Astrocyte (in vitro differentiated cells and primary cell): ENCODE results near the gene RAPSN.

Experiments used
- CTCF ChIP-seq: IDR thresholded peaks from 2 replicates; pipeline ENCODE4 v1.5.1; 2011; ENCODE audit warnings: low read depth, mild to moderate bottlenecking, inconsistent platforms, low read length, moderate library complexity; ENCODE audit not compliant: insufficient read depth
- EZH2 ChIP-seq: IDR thresholded peaks from 2 replicates; pipeline ENCODE4 v1.6.1; 2012; ENCODE audit warnings: mild to moderate bottlenecking, low read length, inconsistent platforms; ENCODE audit not compliant: insufficient read depth

GRCh38 chr11:47406896-47407745 lies 41.8 kb downstream of the RAPSN start:
- no peak for TF ChIP-seq CTCF
- no peak for TF ChIP-seq EZH2
